Measurements from ENCODE around the gene IGF1.

Gene IGF1

GRCh38 chr12:102501773-102502172, 21.4 kb upstream of the IGF1 start:
- TF ChIP-seq CTCF (IDR thresholded peaks at IDR 0.05; ENCODE audit: extremely low read depth, missing control alignments) = no peak
- DNase-seq (ENCODE audit: low spot score) = no peak

- no peak for DNase-seq (ENCODE audit: low spot score)
- TF ChIP-seq CTCF (IDR thresholded peaks at IDR 0.05; ENCODE audit: extremely low read depth, missing control alignments) = no peak
Measured at GRCh38 chr12:102498471-102498870, 18.1 kb upstream of the IGF1 start.

GRCh38 chr12:102497743-102498142, 17.4 kb upstream of the IGF1 start:
- DNase-seq (ENCODE audit: low spot score) = no peak
- no peak for TF ChIP-seq CTCF (IDR thresholded peaks at IDR 0.05; ENCODE audit: extremely low read depth, missing control alignments)

GRCh38 chr12:102496591-102496990, 16.2 kb upstream of the IGF1 start:
- TF ChIP-seq CTCF (IDR thresholded peaks at IDR 0.05; ENCODE audit: extremely low read depth, missing control alignments) = no peak
- DNase-seq (ENCODE audit: low spot score) = no peak

- no peak for DNase-seq (ENCODE audit: low spot score)
- no peak for TF ChIP-seq CTCF (IDR thresholded peaks at IDR 0.05; ENCODE audit: extremely low read depth, missing control alignments)
Measured at GRCh38 chr12:102487226-102487625, 6.9 kb upstream of the IGF1 start.

GRCh38 chr12:102486153-102486552, 5.8 kb upstream of the IGF1 start:
- DNase-seq (ENCODE audit: low spot score) = no peak
- TF ChIP-seq CTCF (IDR thresholded peaks at IDR 0.05; ENCODE audit: extremely low read depth, missing control alignments) = no peak

GRCh38 chr12:102484428-102484958, 4.1 kb upstream of the IGF1 start:
- peak; percentile 86 for TF ChIP-seq CTCF (IDR thresholded peaks at IDR 0.05; ENCODE audit: extremely low read depth, missing control alignments)
- peak; percentile 57 for DNase-seq (ENCODE audit: low spot score)

Data from GM20000 (cell line).